MM.1S (cell line): ENCODE data around the gene ACBD6.

Experiments
- EZH2phosphoT487 ChIP-seq: fragments of 300-600 bp; sonication (generic); IDR thresholded peaks from 2 replicates; pipeline ENCODE4 v1.6.1; 2018; ENCODE audit warnings: antibody characterized with exemption, low read length
- TF ChIP-seq, protein P1 (sequence below): fragments of 300-600 bp; sonication (generic); IDR thresholded peaks from 2 replicates; pipeline ENCODE4 v1.5.1; 2016; ENCODE audit warnings: antibody characterized with exemption, low read length, mixed read lengths

DNA sequence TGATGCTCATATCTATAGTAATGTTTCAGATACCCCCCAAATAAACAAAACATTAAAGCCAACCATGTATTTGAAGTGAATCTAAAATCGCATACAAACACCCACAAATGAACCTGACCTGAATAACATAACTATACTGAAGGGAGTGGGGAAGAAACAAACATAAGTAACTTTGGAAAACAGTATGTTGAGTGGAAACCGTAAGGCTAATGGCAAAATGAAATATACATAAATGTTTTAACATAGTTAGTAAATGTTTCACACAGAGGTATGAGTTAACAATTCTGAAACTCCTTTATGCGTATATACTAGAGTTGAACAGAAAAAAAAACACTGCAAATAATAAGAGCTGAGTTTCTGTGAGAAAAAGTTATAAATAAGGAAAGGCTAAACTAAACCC, 125.6 kb downstream of the ACBD6 start:
- TF ChIP-seq EZH2phosphoT487: no peak
- TF ChIP-seq, protein P1, sequence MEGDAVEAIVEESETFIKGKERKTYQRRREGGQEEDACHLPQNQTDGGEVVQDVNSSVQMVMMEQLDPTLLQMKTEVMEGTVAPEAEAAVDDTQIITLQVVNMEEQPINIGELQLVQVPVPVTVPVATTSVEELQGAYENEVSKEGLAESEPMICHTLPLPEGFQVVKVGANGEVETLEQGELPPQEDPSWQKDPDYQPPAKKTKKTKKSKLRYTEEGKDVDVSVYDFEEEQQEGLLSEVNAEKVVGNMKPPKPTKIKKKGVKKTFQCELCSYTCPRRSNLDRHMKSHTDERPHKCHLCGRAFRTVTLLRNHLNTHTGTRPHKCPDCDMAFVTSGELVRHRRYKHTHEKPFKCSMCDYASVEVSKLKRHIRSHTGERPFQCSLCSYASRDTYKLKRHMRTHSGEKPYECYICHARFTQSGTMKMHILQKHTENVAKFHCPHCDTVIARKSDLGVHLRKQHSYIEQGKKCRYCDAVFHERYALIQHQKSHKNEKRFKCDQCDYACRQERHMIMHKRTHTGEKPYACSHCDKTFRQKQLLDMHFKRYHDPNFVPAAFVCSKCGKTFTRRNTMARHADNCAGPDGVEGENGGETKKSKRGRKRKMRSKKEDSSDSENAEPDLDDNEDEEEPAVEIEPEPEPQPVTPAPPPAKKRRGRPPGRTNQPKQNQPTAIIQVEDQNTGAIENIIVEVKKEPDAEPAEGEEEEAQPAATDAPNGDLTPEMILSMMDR: no peak
